HepG2 (cell line): ENCODE measurements around the gene ARFGAP3. TPM values are rescaled to one million over a fixed set of nuclear protein-coding genes. Genes with fewer than 3 reads are reported as not detected.

ENCODE experiments used
- KDM2A ChIP-seq: sonication (generic); formaldehyde crosslinking; IDR thresholded peaks from 2 replicates; pipeline ENCODE4 v1.4.0; 2020; ENCODE audit warnings: low read depth, missing genetic modification reagents, borderline replicate concordance
- MBNL3 ChIP-seq: fragments of 250-450 bp; sonication (Bioruptor Pico); conservative IDR thresholded peaks from 2 replicates; pipeline ENCODE4 v1.8.0; 2022; ENCODE audit warnings: mild to moderate bottlenecking, inconsistent platforms
- SUZ12 ChIP-seq: fragments of 150-350 bp; IDR thresholded peaks from 2 replicates; pipeline ENCODE4 v1.6.1; 2014; ENCODE audit warnings: low read depth, low read length
- ZFP62 ChIP-seq: sonication (generic); formaldehyde crosslinking; IDR thresholded peaks from 2 replicates; pipeline ENCODE4 v1.4.0; 2020; ENCODE audit warnings: missing genetic modification reagents
- ZIK1 ChIP-seq: sonication (generic); formaldehyde crosslinking; IDR thresholded peaks from 2 replicates; pipeline ENCODE4 v1.5.0; 2020; ENCODE audit warnings: mild to moderate bottlenecking, low read depth, missing genetic modification reagents, borderline replicate concordance
- ZNF446 ChIP-seq: sonication (generic); formaldehyde crosslinking; IDR thresholded peaks from 2 replicates; pipeline ENCODE4 v1.5.0; 2020; ENCODE audit warnings: mild to moderate bottlenecking, missing genetic modification reagents
- polyA plus RNA-seq, 8 experiments: library from polyadenylated mRNA; depleted of rRNA in 3 of 8; stranded (reverse) in 7 of 8; unstranded in 1 of 8; fragments of >200 nt; fragmentation: Illumina TruSeq in 4 of 8; extraction: Trizol in 4 of 8; gene quantifications; 2 replicates each; pipeline versions ENCODE4 v1.2.1 to v1.2.3, GENCODE V29; 2011 to 2016; ENCODE audit warnings: low read depth in 4 of 8, missing spikeins in 1 of 8, mixed read lengths in 1 of 8; ENCODE audit not compliant: insufficient read depth in 1 of 8
- total RNA-seq, 5 experiments: library from RNA; depleted of rRNA; stranded (reverse); fragments of >200 nt; fragmentation: Illumina TruSeq; extraction: Trizol; gene quantifications; 2 replicates each; pipeline ENCODE4 v1.2.3, GENCODE V29; 2016; ENCODE audit warnings: low read depth in 1 of 5
- TF ChIP-seq, protein P1 (sequence below): sonication (generic); formaldehyde crosslinking; IDR thresholded peaks from 2 replicates; pipeline ENCODE4 v1.4.0; 2020; ENCODE audit warnings: mild to moderate bottlenecking, missing genetic modification reagents
- TF ChIP-seq, protein P2 (sequence below): sonication (generic); formaldehyde crosslinking; IDR thresholded peaks from one replicate; pipeline ENCODE4 v1.5.1; 2020; ENCODE audit warnings: mild to moderate bottlenecking, missing genetic modification reagents; ENCODE audit errors: not compliant biosample characterization
- TF ChIP-seq, protein P3 (sequence below): sonication (generic); formaldehyde crosslinking; IDR thresholded peaks from 2 replicates; pipeline ENCODE4 v1.4.0; 2020; ENCODE audit warnings: mild to moderate bottlenecking, missing genetic modification reagents
- TF ChIP-seq, protein P4 (sequence below): sonication (generic); formaldehyde crosslinking; IDR thresholded peaks from 2 replicates; pipeline ENCODE4 v1.4.0; 2020; ENCODE audit warnings: missing genetic modification reagents, borderline replicate concordance

Gene ARFGAP3
- total and polyA plus RNA-seq, 2 of the 13 experiments (the other 11 are each of a cell fraction or from before 2014, with no cell fraction given): 41.7 to 61.6 TPM

- TF ChIP-seq, protein P1, sequence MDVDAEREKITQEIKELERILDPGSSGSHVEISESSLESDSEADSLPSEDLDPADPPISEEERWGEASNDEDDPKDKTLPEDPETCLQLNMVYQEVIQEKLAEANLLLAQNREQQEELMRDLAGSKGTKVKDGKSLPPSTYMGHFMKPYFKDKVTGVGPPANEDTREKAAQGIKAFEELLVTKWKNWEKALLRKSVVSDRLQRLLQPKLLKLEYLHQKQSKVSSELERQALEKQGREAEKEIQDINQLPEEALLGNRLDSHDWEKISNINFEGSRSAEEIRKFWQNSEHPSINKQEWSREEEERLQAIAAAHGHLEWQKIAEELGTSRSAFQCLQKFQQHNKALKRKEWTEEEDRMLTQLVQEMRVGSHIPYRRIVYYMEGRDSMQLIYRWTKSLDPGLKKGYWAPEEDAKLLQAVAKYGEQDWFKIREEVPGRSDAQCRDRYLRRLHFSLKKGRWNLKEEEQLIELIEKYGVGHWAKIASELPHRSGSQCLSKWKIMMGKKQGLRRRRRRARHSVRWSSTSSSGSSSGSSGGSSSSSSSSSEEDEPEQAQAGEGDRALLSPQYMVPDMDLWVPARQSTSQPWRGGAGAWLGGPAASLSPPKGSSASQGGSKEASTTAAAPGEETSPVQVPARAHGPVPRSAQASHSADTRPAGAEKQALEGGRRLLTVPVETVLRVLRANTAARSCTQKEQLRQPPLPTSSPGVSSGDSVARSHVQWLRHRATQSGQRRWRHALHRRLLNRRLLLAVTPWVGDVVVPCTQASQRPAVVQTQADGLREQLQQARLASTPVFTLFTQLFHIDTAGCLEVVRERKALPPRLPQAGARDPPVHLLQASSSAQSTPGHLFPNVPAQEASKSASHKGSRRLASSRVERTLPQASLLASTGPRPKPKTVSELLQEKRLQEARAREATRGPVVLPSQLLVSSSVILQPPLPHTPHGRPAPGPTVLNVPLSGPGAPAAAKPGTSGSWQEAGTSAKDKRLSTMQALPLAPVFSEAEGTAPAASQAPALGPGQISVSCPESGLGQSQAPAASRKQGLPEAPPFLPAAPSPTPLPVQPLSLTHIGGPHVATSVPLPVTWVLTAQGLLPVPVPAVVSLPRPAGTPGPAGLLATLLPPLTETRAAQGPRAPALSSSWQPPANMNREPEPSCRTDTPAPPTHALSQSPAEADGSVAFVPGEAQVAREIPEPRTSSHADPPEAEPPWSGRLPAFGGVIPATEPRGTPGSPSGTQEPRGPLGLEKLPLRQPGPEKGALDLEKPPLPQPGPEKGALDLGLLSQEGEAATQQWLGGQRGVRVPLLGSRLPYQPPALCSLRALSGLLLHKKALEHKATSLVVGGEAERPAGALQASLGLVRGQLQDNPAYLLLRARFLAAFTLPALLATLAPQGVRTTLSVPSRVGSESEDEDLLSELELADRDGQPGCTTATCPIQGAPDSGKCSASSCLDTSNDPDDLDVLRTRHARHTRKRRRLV (CRISPR knock-in tag): 0 out of 2 replicates have a peak, but pooled peaks have one; percentile 36
- TF ChIP-seq MBNL3 (no peak), ZNF446 (CRISPR knock-in tag) (no peak), KDM2A (CRISPR knock-in tag) (peak; percentile 45; the same call in 1 of the 2 replicates), SUZ12 (no peak), ZIK1 (CRISPR knock-in tag) (no peak), ZFP62 (no peak)
- TF ChIP-seq, protein P2, sequence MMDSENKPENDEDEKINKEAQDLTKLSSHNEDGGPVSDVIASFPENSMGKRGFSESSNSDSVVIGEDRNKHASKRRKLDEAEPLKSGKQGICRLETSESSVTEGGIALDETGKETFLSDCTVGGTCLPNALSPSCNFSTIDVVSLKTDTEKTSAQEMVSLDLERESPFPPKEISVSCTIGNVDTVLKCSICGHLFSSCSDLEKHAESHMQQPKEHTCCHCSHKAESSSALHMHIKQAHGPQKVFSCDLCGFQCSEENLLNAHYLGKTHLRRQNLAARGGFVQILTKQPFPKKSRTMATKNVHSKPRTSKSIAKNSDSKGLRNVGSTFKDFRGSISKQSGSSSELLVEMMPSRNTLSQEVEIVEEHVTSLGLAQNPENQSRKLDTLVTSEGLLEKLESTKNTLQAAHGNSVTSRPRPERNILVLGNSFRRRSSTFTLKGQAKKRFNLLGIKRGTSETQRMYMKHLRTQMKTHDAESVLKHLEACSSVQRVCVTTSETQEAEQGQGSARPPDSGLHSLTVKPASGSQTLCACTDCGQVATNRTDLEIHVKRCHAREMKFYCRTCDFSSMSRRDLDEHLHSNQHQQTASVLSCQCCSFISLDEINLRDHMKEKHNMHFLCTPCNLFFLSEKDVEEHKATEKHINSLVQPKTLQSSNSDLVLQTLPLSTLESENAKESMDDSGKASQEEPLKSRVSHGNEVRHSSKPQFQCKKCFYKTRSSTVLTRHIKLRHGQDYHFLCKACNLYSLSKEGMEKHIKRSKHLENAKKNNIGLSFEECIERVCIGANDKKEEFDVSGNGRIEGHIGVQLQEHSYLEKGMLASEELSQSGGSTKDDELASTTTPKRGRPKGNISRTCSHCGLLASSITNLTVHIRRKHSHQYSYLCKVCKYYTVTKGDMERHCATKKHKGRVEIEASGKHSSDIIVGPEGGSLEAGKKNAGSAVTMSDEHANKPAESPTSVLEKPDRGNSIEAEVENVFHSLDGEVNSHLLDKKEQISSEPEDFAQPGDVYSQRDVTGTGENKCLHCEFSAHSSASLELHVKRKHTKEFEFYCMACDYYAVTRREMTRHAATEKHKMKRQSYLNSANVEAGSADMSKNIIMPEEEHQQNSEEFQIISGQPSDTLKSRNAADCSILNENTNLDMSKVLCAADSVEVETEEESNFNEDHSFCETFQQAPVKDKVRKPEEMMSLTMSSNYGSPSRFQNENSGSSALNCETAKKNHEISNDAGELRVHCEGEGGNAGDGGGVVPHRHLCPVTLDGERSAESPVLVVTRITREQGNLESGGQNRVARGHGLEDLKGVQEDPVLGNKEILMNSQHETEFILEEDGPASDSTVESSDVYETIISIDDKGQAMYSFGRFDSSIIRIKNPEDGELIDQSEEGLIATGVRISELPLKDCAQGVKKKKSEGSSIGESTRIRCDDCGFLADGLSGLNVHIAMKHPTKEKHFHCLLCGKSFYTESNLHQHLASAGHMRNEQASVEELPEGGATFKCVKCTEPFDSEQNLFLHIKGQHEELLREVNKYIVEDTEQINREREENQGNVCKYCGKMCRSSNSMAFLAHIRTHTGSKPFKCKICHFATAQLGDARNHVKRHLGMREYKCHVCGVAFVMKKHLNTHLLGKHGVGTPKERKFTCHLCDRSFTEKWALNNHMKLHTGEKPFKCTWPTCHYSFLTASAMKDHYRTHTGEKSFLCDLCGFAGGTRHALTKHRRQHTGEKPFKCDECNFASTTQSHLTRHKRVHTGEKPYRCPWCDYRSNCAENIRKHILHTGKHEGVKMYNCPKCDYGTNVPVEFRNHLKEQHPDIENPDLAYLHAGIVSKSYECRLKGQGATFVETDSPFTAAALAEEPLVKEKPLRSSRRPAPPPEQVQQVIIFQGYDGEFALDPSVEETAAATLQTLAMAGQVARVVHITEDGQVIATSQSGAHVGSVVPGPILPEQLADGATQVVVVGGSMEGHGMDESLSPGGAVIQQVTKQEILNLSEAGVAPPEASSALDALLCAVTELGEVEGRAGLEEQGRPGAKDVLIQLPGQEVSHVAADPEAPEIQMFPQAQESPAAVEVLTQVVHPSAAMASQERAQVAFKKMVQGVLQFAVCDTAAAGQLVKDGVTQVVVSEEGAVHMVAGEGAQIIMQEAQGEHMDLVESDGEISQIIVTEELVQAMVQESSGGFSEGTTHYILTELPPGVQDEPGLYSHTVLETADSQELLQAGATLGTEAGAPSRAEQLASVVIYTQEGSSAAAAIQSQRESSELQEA (CRISPR knock-in tag): no peak
- TF ChIP-seq, protein P3, sequence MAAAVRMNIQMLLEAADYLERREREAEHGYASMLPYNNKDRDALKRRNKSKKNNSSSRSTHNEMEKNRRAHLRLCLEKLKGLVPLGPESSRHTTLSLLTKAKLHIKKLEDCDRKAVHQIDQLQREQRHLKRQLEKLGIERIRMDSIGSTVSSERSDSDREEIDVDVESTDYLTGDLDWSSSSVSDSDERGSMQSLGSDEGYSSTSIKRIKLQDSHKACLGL (CRISPR knock-in tag): no peak
- TF ChIP-seq, protein P4, sequence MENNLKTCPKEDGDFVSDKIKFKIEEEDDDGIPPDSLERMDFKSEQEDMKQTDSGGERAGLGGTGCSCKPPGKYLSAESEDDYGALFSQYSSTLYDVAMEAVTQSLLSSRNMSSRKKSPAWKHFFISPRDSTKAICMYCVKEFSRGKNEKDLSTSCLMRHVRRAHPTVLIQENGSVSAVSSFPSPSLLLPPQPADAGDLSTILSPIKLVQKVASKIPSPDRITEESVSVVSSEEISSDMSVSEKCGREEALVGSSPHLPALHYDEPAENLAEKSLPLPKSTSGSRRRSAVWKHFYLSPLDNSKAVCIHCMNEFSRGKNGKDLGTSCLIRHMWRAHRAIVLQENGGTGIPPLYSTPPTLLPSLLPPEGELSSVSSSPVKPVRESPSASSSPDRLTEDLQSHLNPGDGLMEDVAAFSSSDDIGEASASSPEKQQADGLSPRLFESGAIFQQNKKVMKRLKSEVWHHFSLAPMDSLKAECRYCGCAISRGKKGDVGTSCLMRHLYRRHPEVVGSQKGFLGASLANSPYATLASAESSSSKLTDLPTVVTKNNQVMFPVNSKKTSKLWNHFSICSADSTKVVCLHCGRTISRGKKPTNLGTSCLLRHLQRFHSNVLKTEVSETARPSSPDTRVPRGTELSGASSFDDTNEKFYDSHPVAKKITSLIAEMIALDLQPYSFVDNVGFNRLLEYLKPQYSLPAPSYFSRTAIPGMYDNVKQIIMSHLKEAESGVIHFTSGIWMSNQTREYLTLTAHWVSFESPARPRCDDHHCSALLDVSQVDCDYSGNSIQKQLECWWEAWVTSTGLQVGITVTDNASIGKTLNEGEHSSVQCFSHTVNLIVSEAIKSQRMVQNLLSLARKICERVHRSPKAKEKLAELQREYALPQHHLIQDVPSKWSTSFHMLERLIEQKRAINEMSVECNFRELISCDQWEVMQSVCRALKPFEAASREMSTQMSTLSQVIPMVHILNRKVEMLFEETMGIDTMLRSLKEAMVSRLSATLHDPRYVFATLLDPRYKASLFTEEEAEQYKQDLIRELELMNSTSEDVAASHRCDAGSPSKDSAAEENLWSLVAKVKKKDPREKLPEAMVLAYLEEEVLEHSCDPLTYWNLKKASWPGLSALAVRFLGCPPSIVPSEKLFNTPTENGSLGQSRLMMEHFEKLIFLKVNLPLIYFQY (CRISPR knock-in tag): no peak
These were observed 751 bp downstream of the ARFGAP3 start (continued) for GRCh38 chr22:42856179-42856864.
